B cell (primary cell): ENCODE results near the gene ADAMTSL2. TPM values are rescaled to one million over a fixed set of nuclear protein-coding genes. Genes with fewer than 3 reads are reported as not detected.

ENCODE experiments used
- ATAC-seq: fragments of 200-7000 bp; cut with Tn5 transposase; one replicate; pipeline ENCODE4 v1.10.0; 2021; ENCODE audit warnings: low read depth, mild to moderate bottlenecking, moderate number of reproducible peaks, moderate library complexity
- CTCF ChIA-PET: fragments of 350-600 bp; sonication (Branson Sonifier 250); formaldehyde crosslinking; loops from one replicate; lab custom pipeline; 2021; ENCODE audit warnings: antibody characterized with exemption, inconsistent platforms; lab: Charles Lee
- POLR2A ChIA-PET: fragments of 350-600 bp; sonication (Branson Sonifier 250); formaldehyde crosslinking; loops from one replicate; lab custom pipeline; 2021; ENCODE audit warnings: antibody characterized with exemption; lab: Charles Lee
- DNase-seq: peaks from one replicate; pipeline ENCODE4 v3.0.0; 2013
- H2AFZ ChIP-seq: 2 replicates; pipeline ENCODE4 v1.6.1; 2012; ENCODE audit warnings: mild to moderate bottlenecking, low read depth, low read length; ENCODE audit not compliant: insufficient read depth, poor library complexity, severe bottlenecking
- H3K27ac ChIP-seq, 2 donors: 1 replicate in 1 of 2; 2 replicates in 1 of 2; pipeline ENCODE4 v1.5.1; 2012 to 2013; ENCODE audit warnings: low read length in 2 of 2, mild to moderate bottlenecking in 2 of 2, moderate library complexity in 1 of 2
- H3K27me3 ChIP-seq, 4 experiments: fragments of 200-600 bp in 1 of 4; sonication (generic) in 1 of 4; replicated peaks in 1 of 4; 1 replicate in 2 of 4; 2 replicates in 2 of 4; pipeline versions ENCODE4 v1.6.1 to v1.7.0; 2013 to 2016; ENCODE audit warnings: low read length in 3 of 4, mild to moderate bottlenecking in 2 of 4, mixed read lengths in 1 of 4, moderate library complexity in 1 of 4; ENCODE audit not compliant: insufficient read depth in 4 of 4, control insufficient read depth in 3 of 4; ENCODE audit errors: control extremely low read depth in 1 of 4
- H3K36me3 ChIP-seq, 2 experiments: replicated peaks in 1 of 2; 1 replicate in 1 of 2; 2 replicates in 1 of 2; pipeline versions ENCODE4 v1.6.1 to v1.7.1; 2013; ENCODE audit warnings: low read length in 1 of 2; ENCODE audit not compliant: insufficient read depth in 2 of 2, control insufficient read depth in 1 of 2; ENCODE audit errors: control extremely low read depth in 1 of 2, extremely low read depth in 1 of 2
- H3K4me1 ChIP-seq, 2 donors: fragments of 200-600 bp in 1 of 2; sonication (generic) in 1 of 2; 1 replicate in 1 of 2; 2 replicates in 1 of 2; pipeline versions ENCODE4 v1.5.1 to v1.6.1; 2013 to 2017; ENCODE audit warnings: low read length in 2 of 2; ENCODE audit not compliant: control insufficient read depth in 2 of 2, insufficient read depth in 2 of 2
- H3K4me2 ChIP-seq: replicated peaks from 2 replicates; pipeline ENCODE3; 2012; ENCODE audit warnings: mild to moderate bottlenecking, low read depth, low read length; ENCODE audit not compliant: poor library complexity, severe bottlenecking
- H3K4me3 ChIP-seq, 5 experiments: fragments of 200-600 bp in 1 of 5; sonication (generic) in 1 of 5; 1 replicate in 3 of 5; 2 replicates in 2 of 5; pipeline versions ENCODE4 v1.5.1 to v1.7.0; 2011 to 2016; ENCODE audit warnings: low read length in 4 of 5, mild to moderate bottlenecking in 4 of 5, low read depth in 2 of 5, control low read depth in 1 of 5, moderate library complexity in 1 of 5; ENCODE audit not compliant: insufficient read depth in 1 of 5; ENCODE audit errors: control extremely low read depth in 1 of 5, extremely low read depth in 1 of 5
- H3K79me2 ChIP-seq: fragments of 200-600 bp; sonication (generic); one replicate; pipeline ENCODE4 v1.6.0; 2016; ENCODE audit warnings: low read length; ENCODE audit not compliant: control insufficient read depth, insufficient read depth
- H3K9ac ChIP-seq: fragments of 200-600 bp; sonication (generic); 2 replicates; pipeline ENCODE4 v1.6.1; 2017; ENCODE audit warnings: mild to moderate bottlenecking, low read length, moderate library complexity
- H3K9me3 ChIP-seq, 3 donors: one replicate each; pipeline versions ENCODE4 v1.6.1 to v1.7.1; 2013; ENCODE audit warnings: low read length in 2 of 3; ENCODE audit not compliant: control insufficient read depth in 2 of 3, insufficient read depth in 1 of 3; ENCODE audit errors: control extremely low read depth in 1 of 3
- H4K20me1 ChIP-seq: 2 replicates; pipeline ENCODE4 v1.6.0; 2012; ENCODE audit warnings: mild to moderate bottlenecking, low read length; ENCODE audit not compliant: insufficient read depth, control insufficient read depth, poor library complexity, severe bottlenecking
- H3K27ac Mint-ChIP-seq: one replicate; pipeline ENCODE4 v1.8.0; 2021; ENCODE audit warnings: mixed read lengths
- H3K27me3 Mint-ChIP-seq: one replicate; pipeline ENCODE4 v1.8.0; 2021; ENCODE audit warnings: mixed read lengths
- H3K4me1 Mint-ChIP-seq: one replicate; pipeline ENCODE4 v1.8.0; 2021; ENCODE audit warnings: mixed read lengths
- H3K4me3 Mint-ChIP-seq: one replicate; pipeline ENCODE4 v1.8.0; 2021; ENCODE audit warnings: mixed read lengths
- H3K9me3 Mint-ChIP-seq: one replicate; pipeline ENCODE4 v1.8.0; 2022; ENCODE audit warnings: mixed read lengths; ENCODE audit not compliant: insufficient read depth
- EZH2 ChIP-seq: IDR thresholded peaks from 2 replicates; pipeline ENCODE4 v1.6.1; 2012; ENCODE audit warnings: borderline replicate concordance, low read depth, mild to moderate bottlenecking, moderate library complexity, low read length; ENCODE audit not compliant: insufficient read depth, poor library complexity, severe bottlenecking
- WGBS: methylation state at CpG from one replicate; pipeline ENCODE4 v1.1.5; 2013; ENCODE audit warnings: missing lambda C conversion rate; ENCODE audit not compliant: insufficient coverage; 5-methylcytosine and 5-hydroxymethylcytosine counted together
- intact Hi-C: fragments of 100-400 bp; cut with micrococcal nuclease; formaldehyde crosslinking; loops from one replicate; pipeline ENCODE4 v1.10.0; 2022
- polyA plus RNA-seq: library from polyadenylated mRNA; depleted of rRNA; stranded (reverse); fragments of >200 nt; gene quantifications from 2 replicates; pipeline ENCODE4 v1.2.3, GENCODE V29; 2012
- total RNA-seq, 2 donors: library from RNA; stranded (reverse); fragments of 120-200 nt in 1 of 2; gene quantifications; 1 replicate in 1 of 2; 2 replicates in 1 of 2; pipeline versions ENCODE4 v1.2.3 to v1.2.4, GENCODE V29; 2013 to 2022
- TF ChIP-seq, protein P1 (sequence below): fragments of 200-600 bp; IDR thresholded peaks from one replicate; pipeline ENCODE4 v1.8.0; 2022; ENCODE audit warnings: antibody characterized with exemption, mild to moderate bottlenecking

Gene ADAMTSL2
- total and polyA plus RNA-seq, 2 donors (not counting 1 experiment from before 2014, with no cell fraction given), result 0.03 TPM; not detected in 1

DNA sequence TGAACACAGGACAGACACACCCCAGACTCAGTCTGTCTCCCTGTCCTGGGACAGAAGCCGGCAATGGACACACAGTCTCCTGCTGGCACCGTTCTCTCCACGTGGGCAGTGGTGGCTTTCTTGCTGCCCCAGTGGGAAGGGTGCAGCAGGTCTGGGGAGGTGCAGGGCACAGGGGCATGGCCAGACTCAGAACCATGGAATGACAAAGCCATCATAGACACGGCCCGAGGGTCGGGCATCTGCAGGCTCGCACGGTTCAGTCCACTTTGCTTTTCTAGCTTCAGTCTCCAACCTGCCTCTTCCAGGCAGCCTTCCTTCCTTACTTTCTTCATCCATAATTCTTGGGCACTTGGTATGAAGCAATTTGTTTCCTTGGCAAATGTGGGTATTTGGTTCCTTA, 26.5 kb upstream of the ADAMTSL2 start:
- ChIA-PET POLR2A (no interaction called here), CTCF (no interaction called here)
- Mint-ChIP-seq H3K4me1 (no peaks in the 10 kb centered on the region), H3K27ac (no peak overlapping the region), H3K27me3 (peaks cover 15% of the 10 kb centered on the region), H3K4me3 (no peak overlapping the region), H3K9me3 (no peaks in the 10 kb centered on the region)
- WGBS, result 85% methylated on average over 7 of the region's 8 CpGs
- no peaks in the 10 kb centered on the region for H3K36me3 ChIP-seq
- no peak overlapping the region for H2AFZ ChIP-seq
- TF ChIP-seq EZH2, result no peak
- TF ChIP-seq, protein P1, sequence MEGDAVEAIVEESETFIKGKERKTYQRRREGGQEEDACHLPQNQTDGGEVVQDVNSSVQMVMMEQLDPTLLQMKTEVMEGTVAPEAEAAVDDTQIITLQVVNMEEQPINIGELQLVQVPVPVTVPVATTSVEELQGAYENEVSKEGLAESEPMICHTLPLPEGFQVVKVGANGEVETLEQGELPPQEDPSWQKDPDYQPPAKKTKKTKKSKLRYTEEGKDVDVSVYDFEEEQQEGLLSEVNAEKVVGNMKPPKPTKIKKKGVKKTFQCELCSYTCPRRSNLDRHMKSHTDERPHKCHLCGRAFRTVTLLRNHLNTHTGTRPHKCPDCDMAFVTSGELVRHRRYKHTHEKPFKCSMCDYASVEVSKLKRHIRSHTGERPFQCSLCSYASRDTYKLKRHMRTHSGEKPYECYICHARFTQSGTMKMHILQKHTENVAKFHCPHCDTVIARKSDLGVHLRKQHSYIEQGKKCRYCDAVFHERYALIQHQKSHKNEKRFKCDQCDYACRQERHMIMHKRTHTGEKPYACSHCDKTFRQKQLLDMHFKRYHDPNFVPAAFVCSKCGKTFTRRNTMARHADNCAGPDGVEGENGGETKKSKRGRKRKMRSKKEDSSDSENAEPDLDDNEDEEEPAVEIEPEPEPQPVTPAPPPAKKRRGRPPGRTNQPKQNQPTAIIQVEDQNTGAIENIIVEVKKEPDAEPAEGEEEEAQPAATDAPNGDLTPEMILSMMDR, result no peak
- peaks cover 0 to 8% (median 0%) of the 10 kb centered on the region in 3 donors for H3K9me3 ChIP-seq
- H3K4me2 ChIP-seq, result no peak overlapping the region
- H4K20me1 ChIP-seq, result no peaks in the 10 kb centered on the region
- H3K4me1 ChIP-seq, result peaks cover 0 to 4% of the 10 kb centered on the region in 2 donors
- H3K79me2 ChIP-seq, result no peaks in the 10 kb centered on the region
- H3K9ac ChIP-seq, result no peak overlapping the region
- no peak overlapping the region for H3K27ac ChIP-seq
- intact Hi-C loops, result no loop called here
- peaks cover 0 to 13% (median 1%) of the 10 kb centered on the region in 4 experiments for H3K27me3 ChIP-seq
- DNase-seq (no peak), ATAC-seq (no peak)
- H3K4me3 ChIP-seq, result no peak overlapping the region

- Mint-ChIP-seq H3K9me3 (no peaks in the 10 kb centered on the region), H3K27ac (no peak overlapping the region), H3K4me3 (no peak overlapping the region), H3K4me1 (no peaks in the 10 kb centered on the region), H3K27me3 (peaks cover 12% of the 10 kb centered on the region)
- no peak for ATAC-seq
- Histone ChIP-seq H3K4me3 (no peak overlapping the region), H3K27ac (no peak overlapping the region), H3K9ac (no peak overlapping the region), H3K36me3 (no peaks in the 10 kb centered on the region), H2AFZ (no peak overlapping the region), H3K4me1 (peaks cover 0 to 4% of the 10 kb centered on the region in 2 donors), H3K9me3 (peaks cover 0 to 5% (median 0%) of the 10 kb centered on the region in 3 donors), H4K20me1 (no peaks in the 10 kb centered on the region), H3K4me2 (no peak overlapping the region), H3K79me2 (no peaks in the 10 kb centered on the region), H3K27me3 (peaks cover 0 to 13% (median 1%) of the 10 kb centered on the region in 4 experiments)
- intact Hi-C loops, result no loop called here
- POLR2A ChIA-PET, result no interaction called here
- no peak for DNase-seq
- WGBS, result 22% methylated on average over 20 of the region's 26 CpGs
- no peak for TF ChIP-seq EZH2
- TF ChIP-seq, protein P1, result no peak
- CTCF ChIA-PET, result no interaction called here
Measured at GRCh38 chr9:133509179-133510083, 25.1 kb upstream of the ADAMTSL2 start.
